Mesenchymal stem cell (in vitro differentiated cells and primary cell): ENCODE measurements around the gene CLIP1. TPM values are rescaled to one million over a fixed set of nuclear protein-coding genes. Genes with fewer than 3 reads are reported as not detected.
A peak's percentile ranks its signal among the peaks of the same experiment; 100 is the strongest.
"Not testable (repeated sequence)": the region's sequence is repeated elsewhere in the genome, so short reads cannot be mapped to it uniquely, and the experiment has no call there.

Experiments used
- DNase-seq: peaks from one replicate; pipeline ENCODE4 v3.0.0-alpha.2; 2013
- H2AFZ ChIP-seq: one replicate; pipeline ENCODE4 v1.6.1; 2013; ENCODE audit warnings: low read depth, mild to moderate bottlenecking, control low read depth, inconsistent platforms, low read length, moderate library complexity
- H2AK5ac ChIP-seq: 2 replicates; pipeline ENCODE4 v1.6.1; 2013; ENCODE audit warnings: low read length, moderate library complexity, mild to moderate bottlenecking, inconsistent platforms; ENCODE audit not compliant: severe bottlenecking
- H2BK120ac ChIP-seq: one replicate; pipeline ENCODE4 v1.6.1; 2013; ENCODE audit warnings: low read depth, mild to moderate bottlenecking, inconsistent platforms, low read length, moderate library complexity
- H2BK12ac ChIP-seq, 2 experiments: one replicate each; pipeline ENCODE4 v1.6.1; 2013; ENCODE audit warnings: inconsistent platforms in 2 of 2, low read length in 2 of 2, mild to moderate bottlenecking in 2 of 2, moderate library complexity in 2 of 2, control low read depth in 1 of 2
- H2BK15ac ChIP-seq: one replicate; pipeline ENCODE4 v1.6.1; 2013; ENCODE audit warnings: mild to moderate bottlenecking, low read depth, inconsistent platforms; ENCODE audit not compliant: poor library complexity, severe bottlenecking
- H2BK5ac ChIP-seq: 2 replicates; pipeline ENCODE4 v1.6.1; 2013; ENCODE audit warnings: low read depth, mild to moderate bottlenecking, low read length, control low read depth, inconsistent platforms; ENCODE audit not compliant: poor library complexity, severe bottlenecking
- H3K14ac ChIP-seq, 2 experiments: one replicate each; pipeline ENCODE4 v1.6.1; 2013; ENCODE audit warnings: inconsistent platforms in 2 of 2, low read length in 2 of 2, control low read depth in 1 of 2, mild to moderate bottlenecking in 1 of 2, moderate library complexity in 1 of 2
- H3K18ac ChIP-seq, 2 experiments: one replicate each; pipeline ENCODE4 v1.6.1; 2013; ENCODE audit warnings: inconsistent platforms in 2 of 2, low read length in 2 of 2, control low read depth in 1 of 2, low read depth in 1 of 2, mild to moderate bottlenecking in 1 of 2
- H3K23ac ChIP-seq, 2 experiments: one replicate each; pipeline ENCODE4 v1.6.1; 2013; ENCODE audit warnings: inconsistent platforms in 2 of 2, low read length in 2 of 2, mild to moderate bottlenecking in 2 of 2, moderate library complexity in 2 of 2, control low read depth in 1 of 2
- H3K27ac ChIP-seq: 2 replicates; pipeline ENCODE4 v1.5.1; 2013; ENCODE audit warnings: mild to moderate bottlenecking, moderate library complexity, low read length, control low read depth, inconsistent platforms; ENCODE audit not compliant: poor library complexity, severe bottlenecking
- H3K27me3 ChIP-seq, 2 experiments: 2 replicates each; pipeline versions ENCODE4 v1.6.1 to v1.7.0; 2013; ENCODE audit warnings: low read length in 2 of 2, mild to moderate bottlenecking in 2 of 2, moderate library complexity in 2 of 2, control low read depth in 1 of 2, inconsistent platforms in 1 of 2; ENCODE audit not compliant: control insufficient read depth in 1 of 2, insufficient read depth in 1 of 2
- H3K36me3 ChIP-seq, 2 experiments: 2 replicates each; pipeline versions ENCODE4 v1.6.1 to v1.7.0; 2013; ENCODE audit warnings: low read length in 2 of 2, control low read depth in 1 of 2, inconsistent platforms in 1 of 2, low read depth in 1 of 2, mild to moderate bottlenecking in 1 of 2; ENCODE audit not compliant: insufficient read depth in 2 of 2, control insufficient read depth in 1 of 2
- H3K4ac ChIP-seq, 2 experiments: one replicate each; pipeline ENCODE4 v1.6.1; 2013; ENCODE audit warnings: inconsistent platforms in 2 of 2, low read length in 2 of 2, mild to moderate bottlenecking in 2 of 2, moderate library complexity in 2 of 2, control low read depth in 1 of 2, low read depth in 1 of 2
- H3K4me1 ChIP-seq: 2 replicates; pipeline ENCODE4 v1.6.1; 2013; ENCODE audit warnings: low read depth, low read length, control low read depth; ENCODE audit not compliant: control insufficient read depth, insufficient read depth
- H3K4me2 ChIP-seq: 2 replicates; pipeline ENCODE4 v1.6.1; 2013; ENCODE audit warnings: low read length, mild to moderate bottlenecking, inconsistent platforms; ENCODE audit not compliant: poor library complexity, severe bottlenecking
- H3K4me3 ChIP-seq, 2 experiments: 2 replicates each; pipeline versions ENCODE4 v1.5.1 to v1.7.0; 2013; ENCODE audit warnings: low read length in 2 of 2, mild to moderate bottlenecking in 2 of 2, control low read depth in 1 of 2, low read depth in 1 of 2; ENCODE audit not compliant: insufficient read depth in 1 of 2
- H3K79me1 ChIP-seq: replicated peaks from 2 replicates; pipeline ENCODE4 v1.6.1; 2013; ENCODE audit warnings: mild to moderate bottlenecking, control low read depth, low read length, inconsistent platforms; ENCODE audit not compliant: poor library complexity, severe bottlenecking
- H3K9ac ChIP-seq: 2 replicates; pipeline ENCODE4 v1.7.0; 2013; ENCODE audit warnings: mild to moderate bottlenecking, low read length, moderate library complexity
- H3K9me3 ChIP-seq: 2 replicates; pipeline ENCODE4 v1.7.0; 2013; ENCODE audit warnings: mild to moderate bottlenecking, low read length; ENCODE audit not compliant: control insufficient read depth
- H4K8ac ChIP-seq: one replicate; pipeline ENCODE4 v1.6.1; 2013; ENCODE audit warnings: inconsistent platforms, mild to moderate bottlenecking, low read length, moderate library complexity
- H4K91ac ChIP-seq: one replicate; pipeline ENCODE4 v1.6.1; 2013; ENCODE audit warnings: mild to moderate bottlenecking, low read length, inconsistent platforms
- WGBS: methylation state at CpG from one replicate; pipeline ENCODE4 v1.1.7; 2013; ENCODE audit warnings: mixed read lengths; 5-methylcytosine and 5-hydroxymethylcytosine counted together
- polyA plus RNA-seq, 2 experiments: library from polyadenylated mRNA; stranded (reverse); fragments of 200-250 nt; gene quantifications; one replicate each; pipeline ENCODE4 v1.2.3, GENCODE V29; 2013

The CLIP1 gene
- polyA plus RNA-seq (2013, experiment 1 of 2) = 49.0 TPM
- 49.6 TPM for polyA plus RNA-seq (2013, experiment 2 of 2)

GRCh38 chr12:122421821-122422729, at the start of gene CLIP1:
CLIP1 (minus strand) TSS chr12:122422669; CDS start chr12:122380452, 42,217 bp downstream.
- peak within 1 kb of the TSS in 1 of 2 experiments; percentile 59 for H3K23ac ChIP-seq
- H3K9ac ChIP-seq = peak within 1 kb of the TSS; percentile 99
- H3K79me1 ChIP-seq = peaks cover 7% of the 10 kb centered on the region
- peaks cover 15% of the 10 kb centered on the region for H3K4me1 ChIP-seq
- H2BK15ac ChIP-seq = peak within 1 kb of the TSS; percentile 100
- H3K9me3 ChIP-seq = no peaks in the 10 kb centered on the region
- no peak within 1 kb of the TSS for H2AK5ac ChIP-seq
- peak within 1 kb of the TSS; percentile 83 for H4K91ac ChIP-seq
- peak within 1 kb of the TSS in 1 of 2 experiments; percentile 82 for H2BK12ac ChIP-seq
- H3K27me3 ChIP-seq = no peaks in the 10 kb centered on the region
- DNase-seq = peak; percentile 77
- H3K18ac ChIP-seq = peak within 1 kb of the TSS; percentile 89 to 90
- H3K4me2 ChIP-seq = peak within 1 kb of the TSS; percentile 90
- peaks cover 0 to 2% of the 10 kb centered on the region in 2 experiments for H3K36me3 ChIP-seq
- peak within 1 kb of the TSS; percentile 54 for H2AFZ ChIP-seq
- H3K14ac ChIP-seq = peak within 1 kb of the TSS in 1 of 2 experiments; percentile 70
- peak within 1 kb of the TSS; percentile 87 for H2BK5ac ChIP-seq
- peak within 1 kb of the TSS; percentile 63 for H3K4ac ChIP-seq
- peak within 1 kb of the TSS; percentile 62 for H4K8ac ChIP-seq
- under 1% methylated on average over 57 of the region's 118 CpGs for WGBS
- H3K4me3 ChIP-seq = peak within 1 kb of the TSS; percentile 77 to 96
- peak within 1 kb of the TSS; percentile 92 for H3K27ac ChIP-seq
- peak within 1 kb of the TSS; percentile 97 for H2BK120ac ChIP-seq

- Histone ChIP-seq H4K8ac (no peak overlapping the region), H2AFZ (no peak overlapping the region), H2BK15ac (no peak overlapping the region), H3K14ac (no peak overlapping the region), H3K36me3 (peaks cover 30 to 46% of the 10 kb centered on the region in 2 experiments), H2BK120ac (no peak overlapping the region), H3K27ac (peak overlapping the region; percentile 61), H3K18ac (no peak overlapping the region), H2AK5ac (no peak overlapping the region), H3K27me3 (no peaks in the 10 kb centered on the region), H3K9ac (peak overlapping the region; percentile 58), H2BK12ac (no peak overlapping the region), H3K79me1 (peaks cover 8% of the 10 kb centered on the region), H4K91ac (no peak overlapping the region), H3K4me3 (no peak overlapping the region), H3K4me2 (no peak overlapping the region), H2BK5ac (no peak overlapping the region), H3K4ac (no peak overlapping the region), H3K23ac (no peak overlapping the region), H3K4me1 (peaks cover 3% of the 10 kb centered on the region), H3K9me3 (no peaks in the 10 kb centered on the region)
- peak; percentile 82 for DNase-seq
- WGBS = 67% methylated on average over 2 of the region's 3 CpGs
Measured at GRCh38 chr12:122471324-122472226, 49.1 kb upstream of the CLIP1 start.

GRCh38 chr12:122470576-122470975, 48.1 kb upstream of the CLIP1 start:
- H3K4me3 ChIP-seq, H3K27ac ChIP-seq, H3K79me1 ChIP-seq, H2BK12ac ChIP-seq, H2BK15ac ChIP-seq, H4K8ac ChIP-seq, H2BK5ac ChIP-seq, H3K9me3 ChIP-seq, H3K14ac ChIP-seq, H3K4me2 ChIP-seq, H2BK120ac ChIP-seq, H3K4ac ChIP-seq, H2AK5ac ChIP-seq, H3K4me1 ChIP-seq, H3K18ac ChIP-seq, H3K27me3 ChIP-seq, H3K9ac ChIP-seq, DNase-seq, H2AFZ ChIP-seq, H3K23ac ChIP-seq, H4K91ac ChIP-seq: not testable (repeated sequence)
- H3K36me3 ChIP-seq = peaks cover 22 to 36% of the 10 kb centered on the region in 2 experiments
- WGBS = over 99% methylated on average over 7 of the region's 7 CpGs
